Gastrocnemius medialis (tissue), 4 donors: ENCODE results near the gene ENPP3. TPM values are rescaled to one million over a fixed set of nuclear protein-coding genes. Genes with fewer than 3 reads are reported as not detected.

Source experiments
- ATAC-seq, 2 donors: fragments of 150-250 bp; one replicate each; pipeline ENCODE4 v1.9.1; 2016
- DNase-seq, 2 donors: peaks; one replicate each; pipeline ENCODE4 v3.0.0-alpha.2; 2019
- H3K27ac ChIP-seq, 4 donors: fragments of 200-600 bp; sonication (generic); 1 replicate in 1 of 4; 2 replicates in 3 of 4; pipeline ENCODE4 v1.5.1; 2016 to 2018; ENCODE audit warnings: mild to moderate bottlenecking in 2 of 4, moderate library complexity in 1 of 4
- H3K27me3 ChIP-seq, 3 donors: fragments of 200-600 bp; sonication (generic) in 2 of 3; 1 replicate in 1 of 3; 2 replicates in 2 of 3; pipeline versions ENCODE4 v1.5.1 to v1.6.0; 2016 to 2019; ENCODE audit warnings: mild to moderate bottlenecking in 1 of 3, moderate library complexity in 1 of 3
- H3K36me3 ChIP-seq, 2 donors: fragments of 200-600 bp; sonication (generic) in 1 of 2; one replicate each; pipeline ENCODE4 v1.5.1; 2017 to 2018
- H3K4me1 ChIP-seq, 2 donors: fragments of 200-600 bp; sonication (generic) in 1 of 2; one replicate each; pipeline ENCODE4 v1.5.1; 2016 to 2017; ENCODE audit warnings: mild to moderate bottlenecking in 2 of 2
- H3K4me3 ChIP-seq, 4 donors: fragments of 200-600 bp; sonication (generic) in 3 of 4; 1 replicate in 1 of 4; 2 replicates in 3 of 4; pipeline ENCODE4 v1.5.1; 2016 to 2019; ENCODE audit warnings: mild to moderate bottlenecking in 2 of 4
- H3K9me3 ChIP-seq, 3 donors: fragments of 200-600 bp; sonication (generic) in 2 of 3; 1 replicate in 1 of 3; 2 replicates in 2 of 3; pipeline ENCODE4 v1.5.1; 2016 to 2019
- POLR2A ChIP-seq, 2 donors: fragments of 450-650 bp; IDR thresholded peaks; one replicate each; pipeline ENCODE4 v1.6.1; 2017; ENCODE audit warnings: antibody characterized with exemption in 2 of 2, mild to moderate bottlenecking in 2 of 2, moderate library complexity in 2 of 2
- in situ Hi-C, 4 donors: fragments of 200-750 bp; cut with MboI; loops; one replicate each; pipeline versions ENCODE4 v1.15.0 to v1.8.0; 2017; ENCODE audit warnings: low sequenced_read_pairs in 4 of 4
- intact Hi-C: fragments of 100-400 bp; cut with DNase I; formaldehyde crosslinking; loops from one replicate; pipeline ENCODE4 v1.15.1; 2023; ENCODE audit warnings: low total_unique reads
- total RNA-seq, 4 donors: library from RNA; depleted of rRNA; stranded (reverse); fragments of >200 nt; gene quantifications; one replicate each; pipeline versions ENCODE4 v1.1.0 to v1.2.3, GENCODE V29; 2016
- TF ChIP-seq, protein P1 (sequence below), 5 experiments: fragments of 450-650 bp in 3 of 5; fragments of 200-600 bp in 2 of 5; sonication (generic) in 2 of 5; IDR thresholded peaks in 4 of 5; conservative IDR thresholded peaks in 1 of 5; 1 replicate in 4 of 5; 2 replicates in 1 of 5; pipeline ENCODE4 v1.5.1; 2016 to 2019; ENCODE audit warnings: antibody characterized with exemption in 5 of 5, mild to moderate bottlenecking in 3 of 5, moderate library complexity in 3 of 5

ENPP3 gene
- total RNA-seq, 4 donors from 2014 or later = 0.07 TPM; not detected in 3

DNA sequence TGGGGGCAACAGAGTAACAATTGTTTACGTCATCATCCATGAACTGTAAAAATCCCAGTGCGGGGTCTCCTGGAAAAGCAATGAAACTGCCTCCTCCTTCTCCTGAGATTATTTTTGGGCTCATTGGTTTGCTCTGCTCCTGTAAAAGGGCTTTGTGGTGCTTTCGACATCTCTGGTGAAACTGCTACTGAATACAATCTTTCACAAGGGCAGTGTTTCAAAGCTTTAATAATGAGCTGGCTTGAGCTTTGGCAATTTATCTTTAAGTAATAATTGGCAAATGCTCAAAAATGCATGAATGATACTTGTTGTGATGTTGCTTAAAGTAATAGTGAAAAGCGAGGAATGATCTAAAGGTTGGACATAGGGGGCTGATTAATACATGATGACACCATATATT, 127.2 kb downstream of the ENPP3 start:
- intact Hi-C loops = no loop called here

DNA sequence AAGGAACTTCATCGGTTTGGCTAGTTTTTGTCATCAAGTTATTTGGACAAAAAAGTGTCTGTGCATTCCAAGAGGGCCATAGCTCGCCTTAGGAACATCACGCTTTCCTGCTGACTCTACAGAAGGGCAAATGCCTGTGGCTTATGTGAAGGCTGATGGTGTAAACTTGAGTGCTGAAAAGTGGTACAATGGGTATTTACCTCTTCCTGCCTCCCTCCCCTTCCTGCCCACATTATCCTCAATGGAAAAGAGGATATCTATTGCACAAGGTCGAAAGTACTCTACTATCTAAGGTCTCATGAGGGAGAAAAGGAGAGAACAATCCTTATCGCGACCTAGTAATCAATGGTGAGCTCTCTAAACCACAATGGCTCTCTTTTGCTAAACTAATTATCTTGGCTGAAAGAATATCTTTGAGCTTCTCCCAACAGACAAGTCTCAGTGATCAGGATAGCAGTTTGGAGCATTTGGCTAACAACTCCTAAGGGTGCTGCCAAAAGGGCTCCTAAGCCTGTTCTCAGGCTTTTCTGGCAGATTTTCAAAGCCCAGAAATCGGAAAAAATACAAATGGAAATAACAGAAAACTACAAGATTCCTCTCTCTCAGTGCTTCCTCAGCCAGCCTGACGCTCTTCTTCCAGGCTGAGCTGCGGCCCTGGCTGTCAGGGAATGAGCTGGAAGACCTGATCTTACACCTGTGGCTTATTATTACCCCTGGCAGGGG, 128.1 kb downstream of the ENPP3 start:
- H3K9me3 ChIP-seq = no peaks in the 10 kb centered on the region
- in situ Hi-C loops = no loop called here
- intact Hi-C loops = no loop called here
- no peak for TF ChIP-seq POLR2A (IDR thresholded peaks at IDR 0.05)
- TF ChIP-seq, protein P1, sequence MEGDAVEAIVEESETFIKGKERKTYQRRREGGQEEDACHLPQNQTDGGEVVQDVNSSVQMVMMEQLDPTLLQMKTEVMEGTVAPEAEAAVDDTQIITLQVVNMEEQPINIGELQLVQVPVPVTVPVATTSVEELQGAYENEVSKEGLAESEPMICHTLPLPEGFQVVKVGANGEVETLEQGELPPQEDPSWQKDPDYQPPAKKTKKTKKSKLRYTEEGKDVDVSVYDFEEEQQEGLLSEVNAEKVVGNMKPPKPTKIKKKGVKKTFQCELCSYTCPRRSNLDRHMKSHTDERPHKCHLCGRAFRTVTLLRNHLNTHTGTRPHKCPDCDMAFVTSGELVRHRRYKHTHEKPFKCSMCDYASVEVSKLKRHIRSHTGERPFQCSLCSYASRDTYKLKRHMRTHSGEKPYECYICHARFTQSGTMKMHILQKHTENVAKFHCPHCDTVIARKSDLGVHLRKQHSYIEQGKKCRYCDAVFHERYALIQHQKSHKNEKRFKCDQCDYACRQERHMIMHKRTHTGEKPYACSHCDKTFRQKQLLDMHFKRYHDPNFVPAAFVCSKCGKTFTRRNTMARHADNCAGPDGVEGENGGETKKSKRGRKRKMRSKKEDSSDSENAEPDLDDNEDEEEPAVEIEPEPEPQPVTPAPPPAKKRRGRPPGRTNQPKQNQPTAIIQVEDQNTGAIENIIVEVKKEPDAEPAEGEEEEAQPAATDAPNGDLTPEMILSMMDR (IDR thresholded peaks at IDR 0.05 in 4 of 5, conservative IDR thresholded peaks at IDR 0.05 in 1 of 5) = no peak
- no peaks in the 10 kb centered on the region for H3K36me3 ChIP-seq
- H3K4me3 ChIP-seq = no peak overlapping the region
- peaks cover 8 to 13% of the 10 kb centered on the region in 2 donors for H3K4me1 ChIP-seq
- no peaks in the 10 kb centered on the region for H3K27me3 ChIP-seq
- ATAC-seq = no peak
- no peak for DNase-seq
- peak overlapping the region in 2 of 4 donors; percentile 34 to 43 for H3K27ac ChIP-seq

More for the DNA sequence above, 127.2 kb downstream of the ENPP3 start:
- ATAC-seq (no peak), DNase-seq (no peak)
- H3K4me1 ChIP-seq = peaks cover 8 to 13% of the 10 kb centered on the region in 2 donors
- H3K9me3 ChIP-seq = no peaks in the 10 kb centered on the region
- in situ Hi-C loops = no loop called here
- no peak overlapping the region for H3K4me3 ChIP-seq
- H3K36me3 ChIP-seq = no peaks in the 10 kb centered on the region
- H3K27me3 ChIP-seq = no peaks in the 10 kb centered on the region
- H3K27ac ChIP-seq = no peak overlapping the region
- TF ChIP-seq, protein P1 (IDR thresholded peaks at IDR 0.05 in 4 of 5, conservative IDR thresholded peaks at IDR 0.05 in 1 of 5) = no peak
- TF ChIP-seq POLR2A (IDR thresholded peaks at IDR 0.05) = no peak

- ATAC-seq = no peak
- no peaks in the 10 kb centered on the region for H3K9me3 ChIP-seq
- no peak overlapping the region for H3K4me3 ChIP-seq
- H3K27me3 ChIP-seq = no peaks in the 10 kb centered on the region
- H3K4me1 ChIP-seq = peaks cover 8 to 13% of the 10 kb centered on the region in 2 donors
- TF ChIP-seq POLR2A (IDR thresholded peaks at IDR 0.05) = no peak
- TF ChIP-seq, protein P1 (IDR thresholded peaks at IDR 0.05 in 4 of 5, conservative IDR thresholded peaks at IDR 0.05 in 1 of 5) = no peak
- H3K36me3 ChIP-seq = no peaks in the 10 kb centered on the region
- intact Hi-C loops = no loop called here
- H3K27ac ChIP-seq = peak overlapping the region in 2 of 4 donors; percentile 34 to 43
- DNase-seq = no peak
- in situ Hi-C loops = no loop called here
Observed at GRCh38 chr6:131765804-131766135, 128.7 kb downstream of the ENPP3 start.

DNA sequence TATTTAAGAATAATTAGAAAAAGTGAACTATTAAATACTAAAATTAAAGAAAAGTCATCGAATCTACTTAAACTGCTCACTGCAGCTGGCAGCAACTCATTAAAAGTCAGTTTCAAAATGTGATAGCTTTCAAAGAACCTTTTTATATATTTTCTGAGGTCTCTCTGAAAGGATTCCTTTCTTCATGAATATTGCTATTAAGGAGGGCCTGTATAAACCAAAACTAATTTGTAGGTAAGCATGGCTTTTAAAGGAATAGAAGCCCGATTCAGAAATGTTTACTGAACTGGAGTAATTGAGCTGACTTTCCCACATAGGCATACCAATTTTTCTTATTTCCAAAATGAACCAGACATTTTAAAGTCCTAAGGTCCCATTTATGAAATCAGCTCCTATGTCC, 129.5 kb downstream of the ENPP3 start:
- intact Hi-C loops (no loop called here), in situ Hi-C loops (no loop called here)
- DNase-seq (no peak), ATAC-seq (no peak)
- Histone ChIP-seq H3K27me3 (no peaks in the 10 kb centered on the region), H3K4me1 (peaks cover 8 to 18% of the 10 kb centered on the region in 2 donors), H3K27ac (no peak overlapping the region), H3K4me3 (no peak overlapping the region), H3K36me3 (no peaks in the 10 kb centered on the region), H3K9me3 (no peaks in the 10 kb centered on the region)
- TF ChIP-seq, protein P1 (IDR thresholded peaks at IDR 0.05 in 4 of 5, conservative IDR thresholded peaks at IDR 0.05 in 1 of 5) = no peak
- TF ChIP-seq POLR2A (IDR thresholded peaks at IDR 0.05) = no peak

DNA sequence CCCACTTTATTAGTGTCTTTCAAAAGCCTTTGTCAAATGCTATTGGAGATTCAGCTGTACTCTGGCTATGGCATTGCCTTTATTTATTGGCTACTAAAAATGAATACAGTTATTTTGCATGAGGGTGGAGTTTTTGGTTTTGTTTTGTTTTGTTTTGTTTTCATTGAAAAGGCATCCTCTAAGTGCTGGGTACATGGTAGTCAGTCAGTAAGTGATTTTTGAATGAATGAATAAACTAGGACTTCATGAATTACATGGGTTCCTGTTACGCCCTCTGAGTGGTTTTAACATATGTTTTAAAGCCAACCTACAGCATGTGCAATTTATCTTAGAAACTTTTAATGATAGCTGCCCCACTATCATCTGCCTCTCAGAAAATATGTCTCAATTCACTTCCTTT, 131.9 kb downstream of the ENPP3 start:
- ATAC-seq (no peak), DNase-seq (no peak)
- peaks cover 8 to 25% of the 10 kb centered on the region in 2 donors for H3K4me1 ChIP-seq
- TF ChIP-seq, protein P1 (IDR thresholded peaks at IDR 0.05 in 4 of 5, conservative IDR thresholded peaks at IDR 0.05 in 1 of 5) = no peak
- TF ChIP-seq POLR2A (IDR thresholded peaks at IDR 0.05) = no peak
- no peak overlapping the region for H3K4me3 ChIP-seq
- H3K36me3 ChIP-seq = no peaks in the 10 kb centered on the region
- in situ Hi-C loops (no loop called here), intact Hi-C loops (no loop called here)
- no peaks in the 10 kb centered on the region for H3K27me3 ChIP-seq
- H3K9me3 ChIP-seq = no peaks in the 10 kb centered on the region
- H3K27ac ChIP-seq = no peak overlapping the region
